Fibroblast of lung (primary cell): ENCODE measurements around the gene DHX57. TPM values are rescaled to one million over a fixed set of nuclear protein-coding genes. Genes with fewer than 3 reads are reported as not detected.

Experiments used
- DNase-seq, 2 donors: peaks; one replicate each; pipeline versions ENCODE4 v3.0.0 to v3.0.0-alpha.2; 2010; ENCODE audit warnings: low read depth in 2 of 2
- H2AFZ ChIP-seq: 2 replicates; pipeline ENCODE4 v1.5.1; 2012; ENCODE audit warnings: low read length, control low read depth, inconsistent platforms
- H3K27ac ChIP-seq: 2 replicates; pipeline ENCODE4 v1.5.1; 2011; ENCODE audit warnings: low read length, control low read depth; ENCODE audit not compliant: insufficient read depth
- H3K27me3 ChIP-seq: 2 replicates; pipeline ENCODE4 v1.5.1; 2011; ENCODE audit warnings: mild to moderate bottlenecking, low read length; ENCODE audit not compliant: control insufficient read depth, insufficient read depth
- H3K36me3 ChIP-seq: 2 replicates; pipeline ENCODE4 v1.5.1; 2011; ENCODE audit warnings: low read length; ENCODE audit not compliant: control insufficient read depth, insufficient read depth
- H3K4me1 ChIP-seq: 2 replicates; pipeline ENCODE4 v1.5.1; 2011; ENCODE audit warnings: low read length; ENCODE audit not compliant: control insufficient read depth, insufficient read depth; ENCODE audit errors: extremely low read depth
- H3K4me2 ChIP-seq: 2 replicates; pipeline ENCODE4 v1.5.1; 2011; ENCODE audit warnings: low read length, control low read depth; ENCODE audit not compliant: insufficient read depth; ENCODE audit errors: extremely low read depth
- H3K4me3 ChIP-seq, 4 experiments: fragments of 200-600 bp in 1 of 4; sonication (generic) in 1 of 4; replicated peaks in 1 of 4; 2 replicates each; pipeline ENCODE4 v1.5.1; 2011 to 2016; ENCODE audit warnings: low read length in 4 of 4, low read depth in 3 of 4, mild to moderate bottlenecking in 3 of 4, control low read depth in 2 of 4, inconsistent platforms in 1 of 4, mixed read lengths in 1 of 4; ENCODE audit not compliant: insufficient read depth in 1 of 4; ENCODE audit errors: control extremely low read depth in 1 of 4
- H3K79me2 ChIP-seq: 2 replicates; pipeline ENCODE4 v1.5.1; 2012; ENCODE audit warnings: mild to moderate bottlenecking, low read length, inconsistent platforms; ENCODE audit not compliant: control insufficient read depth, insufficient read depth
- H3K9ac ChIP-seq: 2 replicates; pipeline ENCODE4 v1.5.1; 2011; ENCODE audit warnings: mild to moderate bottlenecking, low read length, control low read depth; ENCODE audit not compliant: insufficient read depth
- H3K9me3 ChIP-seq: 2 replicates; pipeline ENCODE4 v1.5.1; 2012; ENCODE audit warnings: low read depth, low read length; ENCODE audit not compliant: control insufficient read depth, insufficient read depth
- H4K20me1 ChIP-seq: 2 replicates; pipeline ENCODE4 v1.5.1; 2011; ENCODE audit warnings: low read length; ENCODE audit not compliant: control insufficient read depth, insufficient read depth; ENCODE audit errors: extremely low read depth
- CTCF ChIP-seq, 2 donors: IDR thresholded peaks in 1 of 2; conservative IDR thresholded peaks in 1 of 2; 1 replicate in 1 of 2; 2 replicates in 1 of 2; pipeline ENCODE4 v1.5.1; 2011 to 2012; ENCODE audit warnings: low read length in 2 of 2, control low read depth in 1 of 2, inconsistent platforms in 1 of 2, low read depth in 1 of 2, mild to moderate bottlenecking in 1 of 2
- EZH2 ChIP-seq: IDR thresholded peaks from 2 replicates; pipeline ENCODE4 v1.5.1; 2012; ENCODE audit warnings: low read length, control low read depth, mild to moderate bottlenecking; ENCODE audit errors: missing control alignments
- polyA plus RNA-seq, 2 donors: library from polyadenylated mRNA; depleted of rRNA in 1 of 2; stranded (reverse) in 1 of 2; unstranded in 1 of 2; fragments of >200 nt; gene quantifications; 2 replicates each; pipeline ENCODE4 v1.2.1, GENCODE V29; 2011 to 2012; ENCODE audit warnings: missing spikeins in 1 of 2
- total RNA-seq: library from RNA; depleted of rRNA; stranded (reverse); fragments of >200 nt; gene quantifications from 2 replicates; pipeline ENCODE4 v1.2.1, GENCODE V29; 2014

Gene DHX57
- total and polyA plus RNA-seq, 2 donors (not counting 1 experiment from before 2014, with no cell fraction given), result 18.5 to 23.5 TPM

GRCh38 chr2:38754049-38754448 is 121.7 kb downstream of the DHX57 start:
- Histone ChIP-seq H3K27ac (no peak overlapping the region), H3K9ac (no peak overlapping the region), H2AFZ (peak overlapping the region; percentile 39), H3K27me3 (no peaks in the 10 kb centered on the region), H4K20me1 (peaks cover 4% of the 10 kb centered on the region), H3K4me1 (no peaks in the 10 kb centered on the region), H3K9me3 (no peaks in the 10 kb centered on the region), H3K36me3 (peaks cover 1% of the 10 kb centered on the region), H3K4me3 (no peak overlapping the region), H3K79me2 (peaks cover 21% of the 10 kb centered on the region), H3K4me2 (peak overlapping the region; percentile 51)
- no peak for TF ChIP-seq CTCF (conservative IDR thresholded peaks at IDR 0.05 in 1 of 2, IDR thresholded peaks at IDR 0.05 in 1 of 2; ENCODE audit: low read depth in 1 of 2, low read length in 2 of 2)
- no peak for DNase-seq

- Histone ChIP-seq H3K4me2 (peak overlapping the region; percentile 79), H3K9me3 (no peaks in the 10 kb centered on the region), H3K36me3 (peaks cover 4% of the 10 kb centered on the region), H3K9ac (peak overlapping the region; percentile 70), H2AFZ (peak overlapping the region; percentile 80), H3K79me2 (peaks cover 43% of the 10 kb centered on the region), H3K4me3 (peak overlapping the region; percentile 42 to 96 (median 70)), H3K27me3 (no peaks in the 10 kb centered on the region), H3K4me1 (no peaks in the 10 kb centered on the region), H4K20me1 (peaks cover 4% of the 10 kb centered on the region), H3K27ac (peak overlapping the region; percentile 99)
- DNase-seq, result peak in 1 of 2 donors; percentile 48
- no peak for TF ChIP-seq CTCF (conservative IDR thresholded peaks at IDR 0.05 in 1 of 2, IDR thresholded peaks at IDR 0.05 in 1 of 2; ENCODE audit: low read depth in 1 of 2, low read length in 2 of 2)
- no peak for TF ChIP-seq EZH2
Measured at GRCh38 chr2:38751596-38752410, 123.9 kb downstream of the DHX57 start.

GRCh38 chr2:38750891-38751595 is 124.7 kb downstream of the DHX57 start, which contains the start of gene SRSF7:
Gene SRSF7, minus strand, starts transcription at chr2:38751361. Its CDS starts 105 bp downstream, at chr2:38751256.
- Histone ChIP-seq H2AFZ (peak within 1 kb of the TSS; percentile 80), H3K27ac (peak within 1 kb of the TSS; percentile 99), H3K9me3 (no peaks in the 10 kb centered on the region), H3K4me1 (peaks cover under 1% of the 10 kb centered on the region), H3K27me3 (no peaks in the 10 kb centered on the region), H3K36me3 (peaks cover 5% of the 10 kb centered on the region), H3K4me3 (peak within 1 kb of the TSS; percentile 92 to 99 (median 95)), H3K79me2 (peaks cover 51% of the 10 kb centered on the region), H3K4me2 (peak within 1 kb of the TSS; percentile 93), H3K9ac (peak within 1 kb of the TSS; percentile 97), H4K20me1 (peaks cover 4% of the 10 kb centered on the region)
- DNase-seq, result peak; percentile 100
- TF ChIP-seq EZH2, result no peak
- TF ChIP-seq CTCF (conservative IDR thresholded peaks at IDR 0.05 in 1 of 2, IDR thresholded peaks at IDR 0.05 in 1 of 2; ENCODE audit: low read depth in 1 of 2, low read length in 2 of 2), result no peak
